HepG2 (cell line): ENCODE results near the gene ZNF225. TPM values are rescaled to one million over a fixed set of nuclear protein-coding genes. Genes with fewer than 3 reads are reported as not detected.
"Not testable (repeated sequence)": the region's sequence is repeated elsewhere in the genome, so short reads cannot be mapped to it uniquely, and the experiment has no call there.

Experiments used
- ATAC-seq: fragments of 200-7000 bp; cut with Tn5 transposase; 3 replicates; pipeline ENCODE4 v1.9.1; 2020; ENCODE audit warnings: mild to moderate bottlenecking, moderate library complexity
- BruUV-seq: library from RNA; stranded (reverse); fragments of 400-500 nt; replicated peaks from 2 replicates; lab custom pipeline; 2021; lab: Mats Ljungman, UMichigan
- CTCF ChIA-PET: fragments of 300-600 bp; formaldehyde crosslinking; extraction: SDS; loops from one replicate; lab custom pipeline; 2021; ENCODE audit warnings: low total read pairs, inconsistent platforms, low intra/inter-chr PET ratio; lab: Yijun Ruan, JAX
- POLR2A ChIA-PET: fragments of 350-600 bp; sonication (Branson Sonifier 250); formaldehyde crosslinking; loops from one replicate; lab custom pipeline; 2020; ENCODE audit warnings: antibody characterized with exemption, inconsistent platforms; lab: Yijun Ruan, JAX
- DNase-seq: peaks from one replicate; pipeline ENCODE4 v3.0.0-alpha.2; 2015; ENCODE audit warnings: low spot score
- FAIRE-seq: peaks from 3 replicates; lab custom pipeline; 2011; peaks lifted over from hg19 to GRCh38; lab: Jason Lieb, UNC
- H2AFZ ChIP-seq: one replicate; pipeline ENCODE4 v1.6.1; 2011; ENCODE audit warnings: low read length, inconsistent platforms
- H3K27ac ChIP-seq: fragments of 300-600 bp; 3 replicates; pipeline ENCODE4 v1.8.0; 2011; ENCODE audit warnings: mixed run types, mild to moderate bottlenecking, mixed read lengths, low read length, inconsistent platforms; ENCODE audit not compliant: insufficient read depth; ENCODE audit errors: extremely low read length
- H3K27me3 ChIP-seq, 2 experiments: fragments of 200-600 bp in 1 of 2; 2 replicates in 1 of 2; 3 replicates in 1 of 2; pipeline versions ENCODE4 v1.6.0 to v1.8.0; 2011; ENCODE audit warnings: low read length in 2 of 2, mild to moderate bottlenecking in 2 of 2, moderate library complexity in 2 of 2, inconsistent platforms in 1 of 2; ENCODE audit not compliant: insufficient read depth in 2 of 2, control insufficient read depth in 1 of 2
- H3K36me3 ChIP-seq, 2 experiments: fragments of 200-600 bp in 1 of 2; replicated peaks in 1 of 2; 2 replicates in 1 of 2; 3 replicates in 1 of 2; pipeline versions ENCODE4 v1.5.1 to v1.8.0; 2011; ENCODE audit warnings: low read length in 2 of 2, inconsistent platforms in 1 of 2; ENCODE audit not compliant: insufficient read depth in 2 of 2, control insufficient read depth in 1 of 2
- H3K4me1 ChIP-seq: 2 replicates; pipeline ENCODE4 v1.5.1; 2012; ENCODE audit warnings: low read length, inconsistent platforms; ENCODE audit not compliant: insufficient read depth
- H3K4me2 ChIP-seq: 2 replicates; pipeline ENCODE4 v1.6.0; 2011; ENCODE audit warnings: low read depth, low read length, inconsistent platforms
- H3K4me3 ChIP-seq, 3 experiments: fragments of 200-600 bp in 1 of 3; sonication (generic), shearing (Covaris generic) in 1 of 3; replicated peaks in 1 of 3; 2 replicates each; pipeline ENCODE4 v1.5.1; 2011 to 2016; ENCODE audit warnings: low read length in 3 of 3, inconsistent platforms in 2 of 3, low read depth in 2 of 3, mild to moderate bottlenecking in 2 of 3, control low read depth in 1 of 3, mixed read lengths in 1 of 3; ENCODE audit not compliant: insufficient read depth in 1 of 3
- H3K79me2 ChIP-seq: one replicate; pipeline ENCODE4 v1.6.1; 2011; ENCODE audit warnings: low read length, inconsistent platforms; ENCODE audit not compliant: insufficient read depth
- H3K9ac ChIP-seq: 2 replicates; pipeline ENCODE4 v1.6.0; 2011; ENCODE audit warnings: mild to moderate bottlenecking, low read depth, low read length, inconsistent platforms; ENCODE audit not compliant: insufficient read depth
- H3K9me3 ChIP-seq: 2 replicates; pipeline ENCODE4 v1.5.1; 2012; ENCODE audit warnings: mild to moderate bottlenecking, low read length
- H4K20me1 ChIP-seq: 2 replicates; pipeline ENCODE4 v1.6.0; 2011; ENCODE audit warnings: inconsistent platforms, mild to moderate bottlenecking, low read length, moderate library complexity; ENCODE audit not compliant: insufficient read depth
- BRCA1 ChIP-seq: sonication (generic); formaldehyde crosslinking; IDR thresholded peaks from 2 replicates; pipeline ENCODE4 v1.4.0; 2020; ENCODE audit warnings: missing genetic modification reagents
- ZNF687 ChIP-seq: sonication (generic); formaldehyde crosslinking; IDR thresholded peaks from 2 replicates; pipeline ENCODE4 v1.5.1; 2020; ENCODE audit warnings: mild to moderate bottlenecking, missing genetic modification reagents, moderate library complexity
- ZNF782 ChIP-seq: sonication (generic); formaldehyde crosslinking; IDR thresholded peaks from 2 replicates; pipeline ENCODE4 v1.4.0; 2020; ENCODE audit warnings: missing genetic modification reagents, mild to moderate bottlenecking, borderline replicate concordance
- WGBS: methylation state at CpG from one replicate; pipeline ENCODE4 v1.1.6; 2017; ENCODE audit warnings: low lambda C conversion rate; 5-methylcytosine and 5-hydroxymethylcytosine counted together
- in situ Hi-C: cut with HindIII; loops from 2 replicates; pipeline ENCODE4 v1.10.0; 2017; ENCODE audit warnings: low pct_unique_long_range_greater_than_20kb; ENCODE audit not compliant: extremely low pct_ligation_motif_present
- intact Hi-C: fragments of 100-400 bp; cut with micrococcal nuclease; formaldehyde crosslinking; loops from one replicate; pipeline ENCODE4 v1.10.0; 2022; ENCODE audit not compliant: unreplicated experiment
- polyA plus RNA-seq, 8 experiments: library from polyadenylated mRNA; depleted of rRNA in 3 of 8; stranded (reverse) in 7 of 8; unstranded in 1 of 8; fragments of >200 nt; fragmentation: Illumina TruSeq in 4 of 8; extraction: Trizol in 4 of 8; gene quantifications; 2 replicates each; pipeline versions ENCODE4 v1.2.1 to v1.2.3, GENCODE V29; 2011 to 2016; ENCODE audit warnings: low read depth in 4 of 8, missing spikeins in 1 of 8, mixed read lengths in 1 of 8; ENCODE audit not compliant: insufficient read depth in 1 of 8
- total RNA-seq, 5 experiments: library from RNA; depleted of rRNA; stranded (reverse); fragments of >200 nt; fragmentation: Illumina TruSeq; extraction: Trizol; gene quantifications; 2 replicates each; pipeline ENCODE4 v1.2.3, GENCODE V29; 2016; ENCODE audit warnings: low read depth in 1 of 5

ZNF225 gene
- total and polyA plus RNA-seq, 2 of the 13 experiments (the other 11 are each of a cell fraction or from before 2014, with no cell fraction given), result 0.87 to 3.3 TPM

DNA sequence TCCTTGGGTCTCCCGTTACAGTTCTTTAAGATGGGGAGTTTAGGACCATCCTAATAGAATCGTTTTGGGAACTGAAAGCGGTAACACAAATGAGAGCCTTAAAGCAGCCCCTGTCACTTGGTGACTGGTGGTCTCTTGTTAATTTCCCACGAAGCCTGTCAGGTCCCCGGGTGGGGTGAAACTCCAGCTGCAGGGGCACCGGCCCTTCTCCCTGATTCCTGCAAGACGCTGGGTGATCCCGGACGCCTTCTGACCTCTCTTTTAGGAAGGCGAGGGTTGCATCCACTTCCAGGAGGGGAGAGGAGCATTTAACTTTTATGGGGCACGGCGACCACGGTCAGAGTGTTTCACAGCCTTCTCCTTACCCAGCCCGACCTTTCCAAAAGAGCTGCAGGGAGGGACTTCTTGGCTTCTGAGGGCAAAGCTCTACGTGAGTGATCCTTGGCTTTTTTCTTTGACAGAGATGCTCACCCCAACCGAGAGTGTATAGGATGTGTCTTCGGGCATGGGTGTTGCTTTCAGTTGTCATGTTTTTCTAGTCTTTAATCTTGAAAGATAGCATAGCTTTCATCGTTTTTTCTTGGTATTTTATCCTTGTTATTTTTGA, 688 bp downstream of the ZNF225 start:
- in situ Hi-C loops (no loop called here), intact Hi-C loops (loop anchor here (1.0 to 10.0 kb wide), 3 partner anchors 98 to 179 kb away; partner anchors contain the start of genes ZNF227, ZNF230 and ZNF45)
- Histone ChIP-seq H4K20me1 (no peaks in the 10 kb centered on the region), H3K36me3 (peaks cover 2 to 6% of the 10 kb centered on the region in 2 experiments; a peak in 3 of 5 replicates), H3K27me3 (no peaks in the 10 kb centered on the region; a peak in 1 of 5 replicates), H3K27ac (peak overlapping the region; percentile 51), H3K79me2 (no peaks in the 10 kb centered on the region), H3K4me1 (peaks cover 14% of the 10 kb centered on the region), H2AFZ (peak overlapping the region; percentile 19), H3K9me3 (no peaks in the 10 kb centered on the region), H3K4me3 (peak overlapping the region; percentile 82 to 92 (median 82)), H3K4me2 (peak overlapping the region; percentile 80), H3K9ac (peak overlapping the region; percentile 76)
- POLR2A ChIA-PET, result interaction anchor here (1.3 to 3.5 kb wide), 3 partner anchors 19 to 93 kb away, joined by 5 to 19 read pairs (median 11); partner anchors contain the start of genes ZNF224 and ZNF226
- WGBS, result 3% methylated on average over 7 of the region's 18 CpGs
- ATAC-seq (peak; percentile 10), DNase-seq (no peak), FAIRE-seq (no peak)
- TSS peak; percentile 78 for BruUV-seq
- TF ChIP-seq BRCA1 (CRISPR knock-in tag) (no peak), ZNF687 (peak; percentile 1; the same call in 1 of the 2 replicates), ZNF782 (CRISPR knock-in tag) (no peak)
- CTCF ChIA-PET, result no interaction called here

GRCh38 chr19:44121162-44121561, 8.0 kb downstream of the ZNF225 start:
- 92% methylated on average over 4 of the region's 4 CpGs for WGBS
- H3K4me2 ChIP-seq, H4K20me1 ChIP-seq, H3K4me3 ChIP-seq, DNase-seq, intact Hi-C loops, H3K4me1 ChIP-seq, POLR2A ChIA-PET, ATAC-seq, H3K27me3 ChIP-seq, H3K9me3 ChIP-seq, CTCF ChIA-PET, H3K79me2 ChIP-seq, H2AFZ ChIP-seq, FAIRE-seq, BruUV-seq, in situ Hi-C loops, H3K9ac ChIP-seq, H3K27ac ChIP-seq: not testable (repeated sequence)
- peaks cover 2 to 14% of the 10 kb centered on the region in 2 experiments; a peak in 3 of 5 replicates for H3K36me3 ChIP-seq
